Suppressor macrophage treated with lipopolysaccharide for 1 hour (primary cell): ENCODE results near the gene ERF.

Experiments
- DNase-seq, 3 donors: peaks; one replicate each; pipeline ENCODE4 v3.0.0-alpha.2; 2020 to 2022

Gene ERF

DNA sequence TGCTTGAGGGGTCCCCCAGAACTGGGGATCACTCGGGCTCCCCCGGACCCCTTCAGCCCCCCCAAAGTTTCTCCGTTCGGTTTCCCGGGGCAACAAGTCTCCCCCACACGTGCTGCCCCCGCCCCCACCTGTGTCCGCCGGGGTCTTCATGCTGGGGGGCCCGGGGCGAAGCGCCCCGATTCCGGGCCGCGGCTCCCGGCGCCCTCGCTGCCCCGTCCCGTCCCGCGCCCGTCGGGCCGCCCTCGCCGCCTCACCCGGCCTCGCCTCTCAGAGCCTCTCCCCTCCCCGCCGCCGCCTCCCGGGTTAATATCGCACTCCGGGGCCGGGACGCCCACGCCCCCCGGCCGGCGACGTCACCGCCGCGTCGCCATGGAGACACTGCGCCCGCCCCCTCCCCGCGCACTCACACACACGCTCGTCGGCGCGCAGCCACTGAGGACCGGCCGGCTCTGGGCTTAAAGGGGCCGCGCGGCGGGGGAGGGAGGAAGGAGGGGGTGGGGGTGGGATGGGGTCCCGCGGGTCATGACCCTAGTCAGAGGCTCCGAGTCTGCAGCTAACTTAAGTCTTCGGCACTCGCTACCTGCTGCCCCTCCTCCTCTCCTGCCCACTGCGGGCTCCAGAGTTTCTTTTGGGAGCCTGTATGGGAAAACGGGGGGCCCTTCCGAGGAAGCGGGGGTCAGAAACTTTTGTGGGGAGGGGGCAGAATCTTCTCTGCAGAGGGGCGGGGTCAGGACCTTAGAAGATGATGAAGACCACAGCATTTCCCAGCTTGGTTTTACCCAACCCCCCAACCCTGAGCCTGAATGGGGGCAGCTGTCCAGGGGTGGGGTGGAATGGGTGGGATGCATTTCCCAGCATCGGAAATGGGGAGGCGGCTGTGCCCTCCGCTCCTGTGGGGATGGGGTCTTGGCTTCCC, at the start of gene ERF:
Gene ERF, minus strand, starts transcription at position 279 of the 916 bp plus-strand sequence. Its CDS starts 129 bp downstream, at position 150.
- peak; percentile 95 to 99 (median 98) for DNase-seq

DNA sequence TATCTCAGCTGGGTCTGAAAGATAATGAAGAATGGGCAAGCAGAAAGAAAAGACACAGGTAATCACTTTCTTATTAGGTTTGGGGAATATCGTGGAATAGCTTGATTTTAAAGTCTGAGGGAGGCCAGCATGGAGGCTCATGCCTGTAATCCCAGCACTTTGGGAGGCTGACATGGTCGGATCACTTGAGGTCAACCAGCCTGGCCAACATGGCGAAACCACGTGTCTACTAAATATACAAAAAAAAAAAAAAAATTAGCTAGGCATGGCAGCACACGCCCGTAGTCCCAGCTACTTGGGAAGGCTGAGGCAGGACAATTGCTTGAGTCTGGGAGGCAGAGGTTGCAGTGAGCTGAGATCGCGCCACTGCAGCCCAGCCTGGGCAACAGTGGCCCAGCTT, 48.9 kb upstream of the ERF start:
- DNase-seq: no peak

DNA sequence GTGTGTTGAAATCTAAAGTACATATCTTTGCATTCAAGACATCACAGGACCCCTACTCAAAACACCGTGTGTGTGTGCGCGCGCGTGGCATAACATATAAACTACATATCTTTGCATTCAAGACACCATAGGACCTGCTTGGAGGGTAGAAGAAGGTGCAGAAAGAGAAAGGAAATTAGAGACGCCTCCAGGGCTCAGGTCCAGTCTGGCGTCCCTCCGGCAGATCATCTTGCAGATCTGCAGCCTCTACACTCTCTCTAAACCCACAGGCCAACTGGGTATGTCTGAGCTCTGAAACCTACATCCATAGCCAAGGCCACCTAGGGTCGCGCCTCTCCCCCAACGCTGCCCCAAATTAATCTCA, 48.2 kb upstream of the ERF start:
- no peak for DNase-seq

GRCh38 chr19:42301646-42302203, 46.8 kb upstream of the ERF start, which contains the start of gene PRR19:
Gene PRR19 (plus strand): TSS chr19:42302132. CDS start chr19:42309585, 7,453 bp downstream.
- DNase-seq: no peak

DNA sequence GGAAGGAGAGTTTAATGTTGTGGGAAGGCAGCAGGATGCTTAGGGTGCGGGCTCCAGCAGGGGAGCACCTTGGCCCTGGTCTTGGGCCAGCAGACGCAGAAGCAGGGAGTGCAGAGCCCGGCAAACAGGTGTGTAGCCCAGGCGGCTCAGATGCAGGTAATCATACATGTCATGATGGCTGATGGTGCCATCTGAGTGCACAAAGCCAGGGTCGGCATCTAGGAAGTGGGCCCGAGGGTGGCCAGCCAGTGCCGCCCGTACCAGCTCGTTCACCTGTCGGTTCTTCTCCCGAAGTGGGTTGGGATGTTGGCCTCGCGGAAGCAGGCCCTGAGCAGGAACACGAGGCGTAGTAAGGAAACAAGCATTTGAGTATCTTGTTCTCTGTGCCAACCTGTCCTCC, 42.1 kb upstream of the ERF start:
- no peak for DNase-seq

DNA sequence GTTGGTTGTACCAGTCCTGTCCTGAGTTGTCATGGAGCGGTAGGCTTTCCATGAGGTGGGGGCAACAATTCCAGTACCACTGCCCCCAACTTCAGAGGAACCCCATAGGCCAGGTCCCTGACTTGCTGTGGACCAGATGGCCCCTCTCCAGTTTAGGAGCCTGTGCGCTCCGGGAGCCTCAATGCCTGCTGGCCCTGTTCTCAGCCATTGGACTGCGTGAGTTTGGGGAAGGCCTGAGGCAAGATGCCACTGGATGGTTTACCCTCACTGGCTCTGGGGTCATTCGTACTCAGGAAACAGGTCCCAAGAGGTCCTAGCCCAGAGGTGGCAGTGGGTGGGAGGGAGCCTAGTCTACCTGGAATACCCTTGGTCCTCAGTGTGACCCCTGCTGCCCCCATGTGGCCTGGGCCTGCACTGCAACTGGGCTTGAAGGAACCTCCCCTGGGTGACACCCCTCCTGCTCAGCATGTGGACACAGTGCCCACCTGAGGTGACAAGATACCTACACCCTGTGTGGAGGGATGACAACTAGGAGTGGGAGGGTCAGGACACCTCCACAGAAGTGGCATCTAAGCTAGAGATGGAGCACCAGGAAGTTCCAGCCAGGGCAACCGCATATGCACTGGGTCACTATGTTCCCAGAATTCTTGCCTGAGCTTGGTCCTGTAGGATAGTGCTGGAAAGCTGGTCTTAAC, 41.0 kb upstream of the ERF start:
- DNase-seq: peak; percentile 75 to 84 (median 77)

DNA sequence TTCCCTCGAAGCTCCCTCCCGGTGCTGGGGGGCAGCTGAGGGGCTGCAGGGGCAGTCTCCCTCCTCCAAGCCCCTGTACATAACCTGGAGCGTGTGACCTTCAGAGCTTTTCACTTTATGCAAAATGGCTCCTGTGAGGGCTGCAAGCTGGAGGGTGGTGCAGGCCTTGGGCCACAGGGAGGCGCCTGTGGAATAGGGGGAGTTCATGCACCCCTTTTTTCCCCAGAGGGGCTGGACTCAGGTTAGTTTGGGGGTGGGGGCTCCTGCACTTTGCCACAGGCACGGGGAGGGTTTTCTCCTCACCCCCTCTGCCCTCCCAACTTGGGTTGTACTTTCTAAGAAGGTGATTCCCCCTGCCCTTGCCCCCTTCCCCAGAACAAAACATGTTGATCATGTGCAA, 40.4 kb upstream of the ERF start:
- no peak for DNase-seq

- no peak for DNase-seq
Measured at GRCh38 chr19:42294471-42295137, 39.7 kb upstream of the ERF start.

- no peak for DNase-seq
Measured at GRCh38 chr19:42293948-42294347, 39.0 kb upstream of the ERF start.

GRCh38 chr19:42293540-42293939, 38.6 kb upstream of the ERF start:
- DNase-seq: no peak

DNA sequence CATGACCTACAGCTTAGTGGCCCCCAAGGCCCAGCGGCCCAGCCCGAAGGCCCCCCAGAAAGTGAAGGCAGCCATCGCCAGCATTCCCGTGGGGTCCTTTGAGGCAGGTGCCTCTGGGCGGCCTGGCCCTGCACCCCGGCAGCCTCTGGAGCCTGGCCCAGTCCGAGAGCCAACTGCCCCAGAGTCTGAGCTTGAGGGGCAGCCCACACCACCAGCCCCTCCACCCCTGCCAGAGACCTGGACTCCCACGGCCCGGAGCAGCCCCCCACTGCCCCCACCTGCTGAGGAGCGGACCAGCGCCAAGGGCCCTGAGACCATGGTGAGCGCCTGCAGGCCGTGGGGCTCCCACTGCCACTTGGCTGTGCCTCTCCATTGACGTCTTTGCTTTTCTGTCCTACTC, 38.0 kb upstream of the ERF start:
- DNase-seq: no peak

GRCh38 chr19:42292042-42292960, 37.4 kb upstream of the ERF start:
- DNase-seq: no peak

DNA sequence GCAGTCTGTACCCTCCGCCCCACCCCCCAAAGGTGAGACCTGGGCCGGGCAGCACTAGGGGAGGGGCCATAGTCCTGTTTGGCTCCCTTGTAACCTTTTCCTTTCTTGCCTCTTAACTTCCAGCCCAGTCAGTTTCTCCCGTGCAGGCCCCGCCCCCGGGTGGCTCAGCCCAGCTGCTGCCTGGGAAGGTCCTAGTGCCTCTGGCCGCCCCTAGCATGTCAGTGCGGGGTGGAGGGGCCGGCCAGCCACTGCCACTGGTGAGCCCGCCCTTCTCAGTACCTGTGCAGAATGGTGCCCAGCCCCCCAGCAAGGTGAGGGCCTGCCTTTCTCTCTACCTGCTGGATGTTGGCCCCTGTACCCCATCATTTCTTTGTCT, 36.5 kb upstream of the ERF start:
- no peak for DNase-seq

DNA sequence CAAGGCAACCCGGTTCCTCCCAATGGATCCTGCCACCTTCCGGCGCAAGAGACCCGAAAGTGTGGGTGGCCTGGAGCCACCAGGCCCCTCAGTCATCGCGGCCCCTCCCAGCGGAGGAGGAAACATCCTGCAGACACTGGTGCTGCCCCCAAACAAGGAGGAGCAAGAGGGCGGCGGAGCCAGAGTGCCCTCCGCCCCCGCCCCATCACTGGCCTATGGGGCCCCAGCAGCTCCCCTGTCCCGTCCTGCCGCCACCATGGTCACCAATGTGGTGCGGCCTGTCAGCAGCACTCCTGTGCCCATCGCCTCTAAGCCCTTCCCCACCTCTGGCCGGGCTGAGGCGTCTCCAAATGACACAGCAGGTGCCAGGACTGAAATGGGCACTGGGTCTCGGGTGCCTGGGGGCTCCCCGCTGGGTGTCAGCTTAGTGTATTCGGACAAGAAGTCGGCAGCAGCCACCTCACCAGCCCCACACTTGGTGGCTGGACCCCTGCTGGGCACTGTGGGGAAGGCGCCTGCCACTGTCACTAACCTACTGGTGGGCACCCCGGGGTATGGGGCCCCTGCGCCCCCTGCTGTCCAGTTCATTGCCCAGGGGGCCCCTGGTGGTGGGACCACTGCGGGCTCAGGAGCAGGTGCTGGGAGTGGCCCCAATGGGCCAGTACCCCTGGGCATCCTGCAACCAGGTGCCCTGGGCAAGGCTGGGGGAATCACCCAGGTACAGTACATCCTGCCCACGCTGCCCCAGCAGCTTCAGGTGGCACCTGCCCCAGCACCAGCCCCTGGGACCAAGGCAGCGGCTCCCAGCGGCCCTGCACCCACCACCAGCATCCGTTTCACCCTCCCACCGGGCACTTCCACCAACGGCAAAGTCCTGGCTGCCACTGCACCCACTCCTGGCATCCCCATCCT, 35.9 kb upstream of the ERF start:
- peak; percentile 46 to 70 (median 48) for DNase-seq

DNA sequence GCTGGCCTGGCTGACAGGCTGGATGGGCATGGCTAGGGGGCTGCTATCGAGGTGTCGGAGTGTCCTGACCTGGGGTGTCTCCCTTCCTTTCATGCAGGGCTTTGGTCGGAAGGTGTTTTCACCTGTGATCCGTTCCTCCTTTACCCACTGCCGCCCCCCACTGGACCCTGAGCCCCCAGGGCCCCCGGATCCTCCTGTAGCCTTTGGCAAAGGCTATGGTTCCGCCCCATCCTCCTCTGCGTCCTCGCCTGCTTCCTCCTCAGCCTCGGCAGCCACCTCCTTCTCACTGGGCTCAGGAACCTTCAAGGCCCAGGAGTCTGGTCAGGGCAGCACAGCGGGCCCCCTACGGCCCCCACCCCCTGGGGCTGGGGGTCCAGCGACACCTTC, 35.2 kb upstream of the ERF start:
- no peak for DNase-seq

DNA sequence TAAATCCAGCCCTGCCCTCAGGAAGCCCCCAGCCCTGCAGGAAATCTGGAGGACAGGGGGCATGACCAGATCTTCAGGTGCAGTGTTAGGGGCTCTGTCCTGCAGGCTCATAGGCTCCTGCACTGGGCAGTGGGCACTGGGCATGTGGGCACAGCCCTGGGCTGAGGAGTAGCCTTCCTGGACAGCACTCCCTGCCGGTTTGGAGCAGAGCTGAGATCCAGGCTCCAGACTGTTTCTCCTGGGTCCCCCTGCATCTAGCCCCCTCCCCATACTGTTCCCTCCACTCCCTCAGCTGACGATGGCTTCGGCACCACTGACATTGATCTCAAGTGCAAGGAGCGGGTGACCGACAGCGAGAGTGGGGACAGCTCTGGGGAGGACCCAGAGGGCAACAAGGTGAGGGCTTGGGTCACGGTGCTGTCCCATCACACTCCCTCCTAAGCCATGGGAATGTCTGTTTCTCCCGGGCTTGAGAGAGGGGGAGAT, 34.7 kb upstream of the ERF start:
- no peak for DNase-seq

GRCh38 chr19:42288881-42289555, 34.1 kb upstream of the ERF start:
- DNase-seq: no peak

DNA sequence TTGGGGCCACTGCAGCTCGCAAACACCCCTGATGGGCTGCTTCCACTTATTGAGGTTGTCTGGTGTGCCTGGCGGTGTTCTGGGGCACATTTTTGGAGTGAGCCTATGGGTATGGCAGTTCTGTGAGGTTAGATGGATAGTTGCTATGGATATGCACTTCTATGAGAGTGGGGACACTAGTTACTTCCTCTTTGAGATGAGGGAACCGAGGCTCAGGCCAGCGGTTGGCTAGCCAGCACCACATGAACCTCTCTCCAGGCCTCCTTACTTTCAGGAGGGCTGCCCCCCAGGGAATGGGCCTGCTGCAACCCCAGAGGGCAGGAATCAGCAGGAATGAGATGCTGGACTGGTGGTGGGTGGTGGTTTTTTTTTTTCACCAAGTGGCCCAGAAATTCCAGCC, 33.5 kb upstream of the ERF start:
- no peak for DNase-seq

- no peak for DNase-seq
Measured at GRCh38 chr19:42287827-42288107, 32.8 kb upstream of the ERF start.

GRCh38 chr19:42287017-42287826, 32.3 kb upstream of the ERF start:
- no peak for DNase-seq
